WTC11 (cell line): ENCODE results near the gene ACSBG1. TPM values are rescaled to one million over a fixed set of nuclear protein-coding genes. Genes with fewer than 3 reads are reported as not detected.

Source experiments
- ATAC-seq: fragments of 200-7000 bp; cut with Tn5 transposase; 2 replicates; pipeline ENCODE4 v1.10.0; 2021; ENCODE audit warnings: mild to moderate bottlenecking, moderate library complexity
- CTCF ChIA-PET: fragments of 300-600 bp; sonication (Branson Sonifier 250); formaldehyde crosslinking; loops from one replicate; lab custom pipeline; 2021; ENCODE audit warnings: antibody characterized with exemption; lab: Charles Lee
- POLR2A ChIA-PET: fragments of 350-600 bp; sonication (Branson Sonifier 250); formaldehyde crosslinking; loops from one replicate; lab custom pipeline; 2021; ENCODE audit warnings: antibody characterized with exemption; lab: Charles Lee
- DNase-seq: peaks from one replicate; pipeline ENCODE4 v3.0.0; 2021; ENCODE audit warnings: low spot score
- H3K27ac Mint-ChIP-seq: 2 replicates; pipeline ENCODE4 v1.8.0; 2021; ENCODE audit warnings: mixed read lengths
- H3K27me3 Mint-ChIP-seq: 2 replicates; pipeline ENCODE4 v1.8.0; 2021; ENCODE audit warnings: low read depth, mild to moderate bottlenecking, moderate library complexity, mixed read lengths
- H3K36me3 Mint-ChIP-seq: 2 replicates; pipeline ENCODE4 v1.8.0; 2021; ENCODE audit warnings: mixed read lengths
- H3K4me1 Mint-ChIP-seq: 2 replicates; pipeline ENCODE4 v1.8.0; 2022; ENCODE audit warnings: mixed read lengths
- H3K4me3 Mint-ChIP-seq: 2 replicates; pipeline ENCODE4 v1.8.0; 2021; ENCODE audit warnings: mild to moderate bottlenecking, moderate library complexity, mixed read lengths
- H3K9me3 Mint-ChIP-seq: 2 replicates; pipeline ENCODE4 v1.8.0; 2021; ENCODE audit warnings: mixed read lengths
- ATF1 ChIP-seq: sonication (generic); formaldehyde crosslinking; IDR thresholded peaks from 2 replicates; pipeline ENCODE4 v1.8.1; 2023; ENCODE audit warnings: mild to moderate bottlenecking, moderate library complexity, missing genetic modification reagents
- ATF6 ChIP-seq: sonication (generic); formaldehyde crosslinking; IDR thresholded peaks from 2 replicates; pipeline ENCODE4 v1.8.1; 2023; ENCODE audit warnings: mild to moderate bottlenecking, missing genetic modification reagents
- E2F1 ChIP-seq: sonication (generic); formaldehyde crosslinking; IDR thresholded peaks from 2 replicates; pipeline ENCODE4 v1.8.0; 2022; ENCODE audit warnings: mild to moderate bottlenecking, missing genetic modification reagents
- FOXK1 ChIP-seq: sonication (generic); formaldehyde crosslinking; IDR thresholded peaks from 2 replicates; pipeline ENCODE4 v1.8.0; 2022; ENCODE audit warnings: mild to moderate bottlenecking, moderate library complexity, missing genetic modification reagents
- FOXP1 ChIP-seq: sonication (generic); formaldehyde crosslinking; IDR thresholded peaks from 2 replicates; pipeline ENCODE4 v1.8.0; 2022; ENCODE audit warnings: missing genetic modification reagents, mild to moderate bottlenecking, moderate library complexity, borderline replicate concordance
- GTF2I ChIP-seq: fragments of 250-450 bp; sonication (Bioruptor Pico); conservative IDR thresholded peaks from 2 replicates; pipeline ENCODE4 v1.4.0; 2021; ENCODE audit warnings: mild to moderate bottlenecking
- IRF1 ChIP-seq: sonication (generic); formaldehyde crosslinking; IDR thresholded peaks from 2 replicates; pipeline ENCODE4 v1.8.0; 2023; ENCODE audit warnings: missing genetic modification reagents
- NR1H2 ChIP-seq: sonication (generic); formaldehyde crosslinking; IDR thresholded peaks from 2 replicates; pipeline ENCODE4 v1.9.0; 2021; ENCODE audit warnings: mild to moderate bottlenecking, moderate library complexity, missing genetic modification reagents
- SP1 ChIP-seq: sonication (generic); formaldehyde crosslinking; conservative IDR thresholded peaks from 2 replicates; pipeline ENCODE4 v1.8.1; 2022; ENCODE audit warnings: missing genetic modification reagents
- TP53 ChIP-seq: sonication (generic); formaldehyde crosslinking; IDR thresholded peaks from 2 replicates; pipeline ENCODE4 v1.8.1; 2023; ENCODE audit warnings: mild to moderate bottlenecking, missing genetic modification reagents
- ZNF138 ChIP-seq: sonication (generic); formaldehyde crosslinking; conservative IDR thresholded peaks from 2 replicates; pipeline ENCODE4 v1.8.1; 2022; ENCODE audit warnings: mild to moderate bottlenecking, moderate library complexity, missing genetic modification reagents
- ZNF232 ChIP-seq: sonication (generic); formaldehyde crosslinking; IDR thresholded peaks from 2 replicates; pipeline ENCODE4 v1.8.0; 2022; ENCODE audit warnings: mild to moderate bottlenecking, missing genetic modification reagents
- ZNF281 ChIP-seq: sonication (generic); formaldehyde crosslinking; IDR thresholded peaks from 2 replicates; pipeline ENCODE4 v1.8.0; 2023; ENCODE audit warnings: mild to moderate bottlenecking, missing genetic modification reagents
- total RNA-seq: library from RNA; stranded (reverse); gene quantifications from 3 replicates; pipeline ENCODE4 v1.2.3, GENCODE V29; 2021
- TF ChIP-seq, protein P1 (sequence below): sonication (generic); formaldehyde crosslinking; IDR thresholded peaks from 2 replicates; pipeline ENCODE4 v1.8.1; 2022; ENCODE audit warnings: low read depth, missing genetic modification reagents, borderline replicate concordance
- TF ChIP-seq, protein P2 (sequence below): sonication (generic); formaldehyde crosslinking; IDR thresholded peaks from 2 replicates; pipeline ENCODE4 v1.8.1; 2023; ENCODE audit warnings: mild to moderate bottlenecking, moderate library complexity, missing genetic modification reagents
- TF ChIP-seq, protein P3 (sequence below): sonication (generic); formaldehyde crosslinking; IDR thresholded peaks from 2 replicates; pipeline ENCODE4 v1.8.1; 2023; ENCODE audit warnings: mild to moderate bottlenecking, missing genetic modification reagents, moderate library complexity

The ACSBG1 gene
- total RNA-seq, 1 experiment from 2014 or later: 5.8 TPM

GRCh38 chr15:78276064-78276943 is 41.9 kb upstream of the ACSBG1 start:
- ChIA-PET CTCF (no interaction called here), POLR2A (no interaction called here)
- H3K27me3 Mint-ChIP-seq: no peaks in the 10 kb centered on the region
- H3K36me3 Mint-ChIP-seq: peaks cover 3% of the 10 kb centered on the region; the same call in 1 of the 2 replicates
- H3K27ac Mint-ChIP-seq: no peak overlapping the region
- no peak for TF ChIP-seq ATF1 (CRISPR knock-in tag)
- TF ChIP-seq SP1: no peak
- TF ChIP-seq, protein P1, sequence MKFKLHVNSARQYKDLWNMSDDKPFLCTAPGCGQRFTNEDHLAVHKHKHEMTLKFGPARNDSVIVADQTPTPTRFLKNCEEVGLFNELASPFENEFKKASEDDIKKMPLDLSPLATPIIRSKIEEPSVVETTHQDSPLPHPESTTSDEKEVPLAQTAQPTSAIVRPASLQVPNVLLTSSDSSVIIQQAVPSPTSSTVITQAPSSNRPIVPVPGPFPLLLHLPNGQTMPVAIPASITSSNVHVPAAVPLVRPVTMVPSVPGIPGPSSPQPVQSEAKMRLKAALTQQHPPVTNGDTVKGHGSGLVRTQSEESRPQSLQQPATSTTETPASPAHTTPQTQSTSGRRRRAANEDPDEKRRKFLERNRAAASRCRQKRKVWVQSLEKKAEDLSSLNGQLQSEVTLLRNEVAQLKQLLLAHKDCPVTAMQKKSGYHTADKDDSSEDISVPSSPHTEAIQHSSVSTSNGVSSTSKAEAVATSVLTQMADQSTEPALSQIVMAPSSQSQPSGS: no peak
- TF ChIP-seq TP53 (CRISPR knock-in tag): no peak
- no peak for TF ChIP-seq FOXK1 (CRISPR knock-in tag)
- no peak for TF ChIP-seq ZNF281
- TF ChIP-seq IRF1 (CRISPR knock-in tag): no peak
- TF ChIP-seq NR1H2: no peak
- no peak for TF ChIP-seq E2F1 (CRISPR knock-in tag)
- TF ChIP-seq, protein P2, sequence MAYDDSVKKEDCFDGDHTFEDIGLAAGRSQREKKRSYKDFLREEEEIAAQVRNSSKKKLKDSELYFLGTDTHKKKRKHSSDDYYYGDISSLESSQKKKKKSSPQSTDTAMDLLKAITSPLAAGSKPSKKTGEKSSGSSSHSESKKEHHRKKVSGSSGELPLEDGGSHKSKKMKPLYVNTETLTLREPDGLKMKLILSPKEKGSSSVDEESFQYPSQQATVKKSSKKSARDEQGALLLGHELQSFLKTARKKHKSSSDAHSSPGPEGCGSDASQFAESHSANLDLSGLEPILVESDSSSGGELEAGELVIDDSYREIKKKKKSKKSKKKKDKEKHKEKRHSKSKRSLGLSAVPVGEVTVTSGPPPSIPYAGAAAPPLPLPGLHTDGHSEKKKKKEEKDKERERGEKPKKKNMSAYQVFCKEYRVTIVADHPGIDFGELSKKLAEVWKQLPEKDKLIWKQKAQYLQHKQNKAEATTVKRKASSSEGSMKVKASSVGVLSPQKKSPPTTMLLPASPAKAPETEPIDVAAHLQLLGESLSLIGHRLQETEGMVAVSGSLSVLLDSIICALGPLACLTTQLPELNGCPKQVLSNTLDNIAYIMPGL (CRISPR knock-in tag): no peak
- no peak for TF ChIP-seq ATF6 (CRISPR knock-in tag)
- no peak for TF ChIP-seq ZNF232 (CRISPR knock-in tag)
- no peak for TF ChIP-seq GTF2I
- no peak for TF ChIP-seq FOXP1
- no peak for TF ChIP-seq ZNF138 (CRISPR knock-in tag)
- TF ChIP-seq, protein P3, sequence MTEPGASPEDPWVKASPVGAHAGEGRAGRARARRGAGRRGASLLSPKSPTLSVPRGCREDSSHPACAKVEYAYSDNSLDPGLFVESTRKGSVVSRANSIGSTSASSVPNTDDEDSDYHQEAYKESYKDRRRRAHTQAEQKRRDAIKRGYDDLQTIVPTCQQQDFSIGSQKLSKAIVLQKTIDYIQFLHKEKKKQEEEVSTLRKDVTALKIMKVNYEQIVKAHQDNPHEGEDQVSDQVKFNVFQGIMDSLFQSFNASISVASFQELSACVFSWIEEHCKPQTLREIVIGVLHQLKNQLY (CRISPR knock-in tag): no peak
- TF ChIP-seq, all 79 proteins: peak for 0
- no peak for DNase-seq
- Mint-ChIP-seq H3K4me3 (no peak overlapping the region), H3K9me3 (no peaks in the 10 kb centered on the region), H3K4me1 (peaks cover 5% of the 10 kb centered on the region; the same call in 1 of the 2 replicates)
- no peak; the same call in 1 of the 2 replicates for ATAC-seq
